Activated CD4-positive, alpha-beta T cell treated with anti-CD3 and anti-CD28 coated beads, Interleukin-2, amount 10 ng/mL, durations not matched to agents 24 days and 14 days (primary cell): Measurements from ENCODE around the gene ZFR2. TPM values are rescaled to one million over a fixed set of nuclear protein-coding genes. Genes with fewer than 3 reads are reported as not detected.
"Not testable (repeated sequence)": the region's sequence is repeated elsewhere in the genome, so short reads cannot be mapped to it uniquely, and the experiment has no call there.

ENCODE experiments used
- DNase-seq: peaks from one replicate; pipeline ENCODE4 v3.0.0; 2022
- H3K27ac Mint-ChIP-seq: one replicate; pipeline ENCODE4 v1.8.0; 2022; ENCODE audit warnings: mild to moderate bottlenecking, mixed read lengths
- H3K27me3 Mint-ChIP-seq: one replicate; pipeline ENCODE4 v1.8.0; 2022; ENCODE audit warnings: mixed read lengths
- H3K36me3 Mint-ChIP-seq: one replicate; pipeline ENCODE4 v1.8.0; 2022; ENCODE audit warnings: low read depth, mild to moderate bottlenecking, mixed read lengths
- H3K4me1 Mint-ChIP-seq: one replicate; pipeline ENCODE4 v1.8.0; 2021; ENCODE audit warnings: mixed read lengths
- H3K4me3 Mint-ChIP-seq: one replicate; pipeline ENCODE4 v1.8.0; 2022; ENCODE audit warnings: mild to moderate bottlenecking, moderate library complexity, mixed read lengths
- H3K9me3 Mint-ChIP-seq: one replicate; pipeline ENCODE4 v1.8.0; 2021; ENCODE audit warnings: mixed read lengths
- intact Hi-C: fragments of 100-400 bp; cut with micrococcal nuclease; formaldehyde crosslinking; loops from one replicate; pipeline ENCODE4 v1.15.1; 2023
- total RNA-seq: library from RNA; stranded (reverse); gene quantifications from 2 replicates; pipeline ENCODE4 v1.2.3, GENCODE V29; 2022

Gene ZFR2
- not detected in 2 replicates for total RNA-seq

DNA sequence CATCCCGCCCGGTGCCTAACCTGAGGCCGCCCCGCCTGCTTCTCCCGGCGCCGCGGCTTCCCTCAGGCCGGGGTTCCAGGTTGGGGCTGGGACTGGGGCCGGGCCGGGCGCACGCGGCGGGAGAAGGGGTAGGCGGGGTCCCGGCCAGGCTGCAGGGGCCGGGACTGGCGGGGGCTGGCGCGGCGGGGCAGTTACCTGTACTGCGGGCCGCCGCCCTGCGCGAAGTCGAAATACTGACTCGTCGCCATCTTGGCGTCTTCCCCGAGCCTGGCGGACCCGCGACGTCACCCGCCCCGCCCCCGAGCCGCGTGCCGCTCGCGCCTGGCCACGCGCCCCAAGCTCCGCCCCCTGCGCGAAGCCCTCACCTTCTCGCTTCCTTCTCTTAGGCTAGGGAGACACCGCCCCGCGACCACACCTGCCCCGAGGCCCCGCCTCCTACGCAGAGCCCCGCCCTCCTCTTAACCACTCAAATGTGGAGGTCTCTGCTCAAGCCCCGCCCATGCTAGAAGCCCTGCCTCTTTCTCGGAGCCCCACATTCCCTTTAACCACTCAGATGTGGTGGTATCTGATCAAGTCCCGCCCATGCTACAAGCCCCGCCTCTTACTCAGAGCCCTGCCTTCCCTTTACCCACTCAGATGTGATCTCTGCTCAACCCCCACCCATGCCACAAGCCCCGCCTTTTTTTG lies at the start of gene ZFR2:
Gene ZFR2, minus strand, starts transcription at position 269 of the 687 bp plus-strand sequence. Its CDS starts 21 bp downstream, at position 248.
- Mint-ChIP-seq H3K9me3 (peaks cover 6% of the 10 kb centered on the region), H3K27me3 (peaks cover 31% of the 10 kb centered on the region), H3K4me3 (peak within 1 kb of the TSS; percentile 17), H3K36me3 (no peaks in the 10 kb centered on the region), H3K4me1 (peaks cover 4% of the 10 kb centered on the region), H3K27ac (no peak within 1 kb of the TSS)
- intact Hi-C loops, result no loop called here
- peak; percentile 66 for DNase-seq

DNA sequence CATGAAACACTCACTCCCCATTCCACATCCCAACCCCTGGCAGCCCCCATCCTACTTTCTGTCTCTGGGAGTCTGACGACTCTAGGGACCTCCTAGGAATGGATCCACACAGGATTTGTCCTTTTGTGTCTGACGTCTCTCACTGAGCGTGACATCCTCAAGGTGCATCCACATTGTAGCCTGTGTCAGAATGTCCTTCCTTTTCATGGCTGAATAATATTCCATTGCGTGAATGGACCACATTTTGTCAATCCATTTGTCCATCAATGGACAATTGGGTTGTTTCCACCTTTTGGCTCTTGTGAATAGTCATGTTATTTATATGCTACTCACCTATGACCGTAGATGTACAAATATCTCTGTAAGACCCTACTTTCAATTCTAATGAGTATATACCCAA lies 47.2 kb upstream of the ZFR2 start:
- Mint-ChIP-seq H3K36me3 (no peaks in the 10 kb centered on the region), H3K9me3 (peaks cover 6% of the 10 kb centered on the region), H3K27me3 (no peaks in the 10 kb centered on the region), H3K4me3 (no peak overlapping the region), H3K4me1 (no peaks in the 10 kb centered on the region), H3K27ac (no peak overlapping the region)
- intact Hi-C loops, result no loop called here
- no peak for DNase-seq

DNA sequence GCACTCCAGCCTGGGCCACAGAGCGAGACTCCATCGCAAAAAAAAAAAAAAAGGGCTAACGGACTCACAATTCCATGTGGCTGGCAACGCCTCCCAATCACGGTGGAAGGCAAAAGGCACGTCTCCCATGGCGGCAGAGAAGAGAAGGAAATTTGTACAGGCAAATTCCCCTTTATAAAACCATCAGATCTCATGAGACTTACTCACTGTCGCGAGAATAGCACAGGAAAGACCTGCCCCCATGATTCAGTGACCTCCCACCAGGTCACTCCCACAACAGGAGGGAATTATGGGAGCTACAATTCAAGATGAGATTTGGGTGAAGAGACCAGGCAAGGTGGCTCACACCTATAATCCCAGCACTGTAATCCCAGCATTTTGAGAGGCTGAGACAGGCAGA lies 45.4 kb upstream of the ZFR2 start:
- Mint-ChIP-seq H3K27ac (no peak overlapping the region), H3K4me3 (no peak overlapping the region), H3K4me1 (no peaks in the 10 kb centered on the region), H3K36me3 (no peaks in the 10 kb centered on the region), H3K9me3 (peaks cover 3% of the 10 kb centered on the region), H3K27me3 (no peaks in the 10 kb centered on the region)
- intact Hi-C loops, result no loop called here
- DNase-seq, result no peak

DNA sequence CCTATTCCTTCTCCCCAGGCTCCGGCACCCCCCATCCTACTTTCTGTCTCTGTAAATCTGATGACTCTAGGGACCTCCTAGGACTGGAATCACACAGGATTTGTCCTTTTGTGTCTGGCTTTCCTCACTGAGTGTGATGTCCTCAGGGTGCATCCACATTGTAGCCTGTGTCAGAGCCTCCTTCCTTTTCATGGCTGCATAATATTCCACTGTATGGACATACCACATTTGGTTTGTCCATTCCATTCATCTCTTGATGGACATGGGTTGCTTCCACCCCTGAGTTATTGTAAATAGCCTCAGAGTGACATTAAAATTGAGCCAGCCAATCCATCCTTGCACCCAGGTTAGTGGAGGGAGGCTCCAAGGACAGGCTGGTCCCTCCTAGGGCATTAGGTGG lies 41.3 kb upstream of the ZFR2 start:
- Mint-ChIP-seq H3K4me3 (no peak overlapping the region), H3K27ac (no peak overlapping the region), H3K36me3 (no peaks in the 10 kb centered on the region), H3K9me3 (no peaks in the 10 kb centered on the region), H3K4me1 (no peaks in the 10 kb centered on the region), H3K27me3 (no peaks in the 10 kb centered on the region)
- intact Hi-C loops, result no loop called here
- no peak for DNase-seq

DNA sequence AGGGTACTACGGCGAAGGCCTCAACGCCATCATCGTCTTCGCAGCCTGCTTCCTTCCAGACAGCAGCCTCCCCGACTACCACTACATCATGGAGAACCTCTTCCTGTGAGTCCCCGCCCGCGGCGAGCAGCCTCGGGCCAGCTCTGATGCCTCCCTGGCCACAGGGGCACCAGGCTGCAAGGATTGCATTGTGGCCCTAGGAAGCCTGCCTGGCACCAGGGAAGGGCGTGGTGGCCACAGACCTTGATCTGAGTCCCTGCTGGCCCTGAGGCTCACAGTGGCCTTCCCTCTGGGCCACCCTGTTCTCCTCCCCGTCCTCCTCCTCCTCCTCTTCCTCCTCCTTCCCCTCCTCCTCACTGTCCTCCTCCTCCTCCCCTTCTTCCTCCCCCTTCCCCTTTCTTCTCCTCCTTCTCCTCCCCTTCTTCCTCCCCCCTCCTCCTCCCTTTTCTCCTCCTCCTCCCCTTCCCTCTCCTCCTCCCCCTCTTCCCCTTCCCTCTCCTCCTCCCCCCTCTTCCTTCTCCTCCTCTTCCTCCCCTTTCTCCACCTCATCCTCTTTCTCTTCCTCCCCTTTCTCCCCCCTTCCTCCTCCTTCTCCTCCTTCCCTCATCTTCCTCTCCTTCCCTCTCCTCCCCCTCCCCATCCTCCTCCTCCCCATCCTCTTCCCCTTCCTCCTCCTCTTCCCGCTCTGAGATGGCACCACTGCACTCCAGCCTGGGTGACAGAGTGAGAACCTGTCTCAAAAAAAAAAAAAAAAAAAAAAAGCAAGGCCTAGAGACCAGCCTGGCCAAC lies 39.6 kb upstream of the ZFR2 start:
- Mint-ChIP-seq H3K9me3 (no peaks in the 10 kb centered on the region), H3K4me3 (no peak overlapping the region), H3K4me1 (no peaks in the 10 kb centered on the region), H3K27ac (no peak overlapping the region), H3K36me3 (no peaks in the 10 kb centered on the region), H3K27me3 (no peaks in the 10 kb centered on the region)
- DNase-seq, result no peak
- intact Hi-C loops, result no loop called here

DNA sequence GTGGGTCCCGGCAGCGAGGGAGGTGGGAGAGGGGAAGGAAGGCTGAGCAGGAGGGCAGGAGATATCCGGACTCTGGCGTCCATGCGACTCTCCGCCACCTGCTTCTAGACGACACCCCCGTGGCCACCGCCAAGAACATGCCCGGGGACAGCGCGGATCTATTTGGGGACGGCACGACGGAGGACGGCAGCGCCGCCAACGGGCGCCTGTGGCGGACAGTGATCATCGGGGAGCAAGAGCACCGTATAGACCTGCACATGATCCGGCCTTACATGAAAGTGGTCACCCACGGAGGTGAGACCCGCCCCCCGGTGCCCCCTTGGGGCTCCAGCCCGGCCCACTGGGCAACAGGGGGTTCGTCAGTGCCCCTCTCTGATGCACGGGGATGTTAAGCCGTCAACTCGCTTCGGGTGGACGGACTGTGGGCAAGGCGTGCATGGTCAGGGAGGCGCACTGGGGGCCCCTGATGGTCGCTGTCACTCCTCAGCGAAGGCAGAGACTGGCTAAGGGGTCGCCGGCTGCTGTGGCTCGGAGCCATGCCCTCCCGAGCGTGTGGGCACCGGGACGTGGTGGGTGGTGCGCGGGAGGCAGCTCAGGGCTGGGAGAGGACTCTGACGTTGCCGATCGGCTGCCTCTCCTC lies 38.9 kb upstream of the ZFR2 start:
- Mint-ChIP-seq H3K9me3 (no peaks in the 10 kb centered on the region), H3K27me3 (no peaks in the 10 kb centered on the region), H3K36me3 (no peaks in the 10 kb centered on the region), H3K4me3 (no peak overlapping the region), H3K4me1 (no peaks in the 10 kb centered on the region), H3K27ac (no peak overlapping the region)
- DNase-seq, result no peak
- intact Hi-C loops, result no loop called here

DNA sequence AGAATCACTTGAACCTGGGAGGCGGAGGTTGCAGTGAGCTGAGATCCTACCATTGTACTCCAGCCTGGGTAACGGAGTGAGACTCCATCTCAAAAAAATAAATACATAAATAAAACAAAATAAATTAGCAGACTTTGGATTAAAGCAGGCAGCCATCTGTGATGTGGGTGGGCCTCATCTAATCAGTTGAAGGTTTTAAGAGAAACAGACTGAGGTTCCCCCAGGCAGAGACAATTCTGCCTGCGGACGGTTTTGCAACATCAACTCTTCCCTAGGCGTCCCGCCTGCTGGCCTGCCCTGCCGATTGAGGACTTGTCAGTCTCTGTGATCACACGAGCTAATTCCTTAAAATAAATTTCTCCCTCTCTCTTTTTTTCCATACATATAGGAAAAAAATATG lies 35.4 kb upstream of the ZFR2 start:
- H3K4me3 Mint-ChIP-seq, result no peak overlapping the region
- intact Hi-C loops, result no loop called here

DNA sequence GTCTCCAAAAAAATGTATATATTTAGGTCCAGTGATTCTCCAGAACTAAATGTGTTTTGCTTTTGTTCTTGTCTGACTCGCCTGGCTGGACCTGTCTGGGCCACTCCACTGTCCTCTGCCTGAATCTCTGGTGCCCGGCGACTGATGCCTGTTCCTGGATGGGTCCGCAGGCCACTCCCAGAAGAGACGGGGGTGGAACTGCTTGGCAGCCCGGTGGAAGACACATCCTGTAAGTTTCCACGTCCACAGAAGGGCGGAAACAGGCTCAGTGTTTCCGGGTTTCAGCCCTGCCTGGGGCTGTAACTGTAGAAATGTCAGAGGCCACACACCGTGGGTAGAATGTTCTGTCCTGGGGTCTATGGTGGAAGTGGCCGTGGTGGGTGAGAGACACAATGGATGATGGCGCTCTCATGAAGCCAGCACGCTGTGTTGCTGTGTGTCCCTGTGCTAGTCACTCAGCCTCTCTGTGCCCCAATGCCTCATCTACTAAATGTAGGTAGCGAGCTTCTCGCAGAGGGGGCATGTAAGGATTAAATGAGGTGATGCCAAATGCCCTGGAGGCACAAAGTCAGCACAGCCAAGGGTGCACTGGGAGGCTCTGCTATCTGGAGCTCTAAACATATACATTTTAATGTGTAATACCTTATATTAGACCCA lies 33.6 kb upstream of the ZFR2 start:
- Mint-ChIP-seq H3K9me3 (peaks cover 4% of the 10 kb centered on the region), H3K27me3 (no peaks in the 10 kb centered on the region), H3K27ac (no peak overlapping the region), H3K4me1 (peaks cover 4% of the 10 kb centered on the region), H3K36me3 (no peaks in the 10 kb centered on the region), H3K4me3 (no peak overlapping the region)
- intact Hi-C loops, result no loop called here
- DNase-seq, result no peak

More for the DNA sequence above, 35.4 kb upstream of the ZFR2 start:
- Mint-ChIP-seq H3K27ac (no peak overlapping the region), H3K27me3 (no peaks in the 10 kb centered on the region), H3K9me3 (no peaks in the 10 kb centered on the region), H3K4me1 (no peaks in the 10 kb centered on the region), H3K36me3 (no peaks in the 10 kb centered on the region)
- no peak for DNase-seq

DNA sequence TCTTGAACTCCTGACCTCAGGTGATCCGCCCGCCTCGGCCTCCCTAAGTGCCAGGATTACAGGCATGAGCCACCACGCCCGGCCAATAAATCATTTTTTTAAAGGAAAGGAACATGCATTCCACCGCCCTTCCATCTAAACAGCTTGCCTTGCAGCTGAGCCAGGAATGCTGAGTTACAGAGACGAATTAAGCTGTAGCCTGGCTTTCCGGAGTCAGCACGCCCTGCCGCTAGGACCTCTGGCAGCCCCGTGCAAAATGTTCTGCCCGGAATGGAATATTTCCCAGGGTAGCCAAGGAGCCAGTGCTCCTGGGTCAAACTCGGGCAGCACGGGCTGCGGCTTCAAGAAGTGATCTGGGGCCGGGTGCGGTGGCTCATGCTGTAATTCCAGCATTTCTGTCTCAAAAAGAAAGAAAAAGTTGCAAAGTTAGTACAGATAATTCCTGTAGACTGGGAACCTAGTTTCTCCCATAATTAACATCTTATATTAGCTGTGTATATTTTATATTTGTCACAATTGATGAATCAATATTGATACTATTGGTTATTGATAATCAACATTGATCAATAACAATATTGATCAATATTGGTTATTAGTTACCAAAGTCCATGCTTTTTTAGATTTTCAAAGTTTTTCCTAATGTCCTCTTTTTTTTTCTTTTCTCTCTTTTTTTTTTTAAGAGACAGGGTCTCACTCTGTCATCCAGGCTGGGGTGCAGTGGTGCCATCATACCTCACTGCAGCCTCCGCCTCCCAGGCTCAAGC lies 30.9 kb upstream of the ZFR2 start:
- no peak for DNase-seq
- Mint-ChIP-seq H3K27ac (no peak overlapping the region), H3K4me3 (no peak overlapping the region)

DNA sequence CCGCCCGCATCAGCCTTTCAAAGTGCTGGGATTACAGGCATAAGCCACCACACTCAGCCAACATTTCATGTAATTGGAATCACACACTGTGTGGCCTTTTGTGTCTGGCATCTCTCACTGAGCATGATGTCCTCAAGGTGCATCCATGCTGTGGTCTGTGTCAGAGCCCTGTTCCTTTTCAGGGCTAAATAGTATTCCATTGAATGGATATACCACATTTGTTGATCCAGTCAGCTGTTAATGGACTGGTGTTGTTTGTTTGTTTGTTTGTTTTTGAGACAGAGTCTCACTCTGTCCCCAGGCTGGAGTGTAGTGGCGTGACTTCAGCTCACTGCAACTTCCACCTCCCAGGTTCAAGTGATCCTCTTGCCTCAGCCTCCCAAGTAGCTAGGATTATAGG lies 29.6 kb upstream of the ZFR2 start:
- DNase-seq, result no peak
- H3K27ac Mint-ChIP-seq, result no peak overlapping the region
- intact Hi-C loops, result no loop called here

More for the DNA sequence above, 30.9 kb upstream of the ZFR2 start:
- Mint-ChIP-seq H3K4me1 (peaks cover 4% of the 10 kb centered on the region), H3K27me3 (no peaks in the 10 kb centered on the region), H3K36me3 (no peaks in the 10 kb centered on the region), H3K9me3 (peaks cover 4% of the 10 kb centered on the region)
- intact Hi-C loops, result no loop called here

DNA sequence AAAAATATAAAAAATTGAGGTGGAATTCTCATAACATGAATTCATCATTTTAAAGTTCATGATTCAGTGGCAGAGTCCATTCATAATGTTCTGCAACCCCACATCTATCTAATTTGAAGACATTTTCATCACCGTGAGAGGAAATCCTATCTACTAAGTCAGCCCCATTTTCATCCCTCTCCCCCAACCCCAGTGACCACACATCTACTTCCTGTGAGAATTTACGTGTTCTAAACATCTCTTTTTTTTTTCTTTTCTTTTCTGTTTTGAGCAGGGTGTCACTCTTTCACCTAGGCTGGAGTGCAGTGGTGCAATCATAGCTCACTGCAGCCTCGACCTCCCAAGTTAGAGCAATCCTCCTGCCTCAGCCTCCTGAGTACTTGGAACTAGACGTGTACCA lies 29.1 kb upstream of the ZFR2 start:
- no peaks in the 10 kb centered on the region for H3K27me3 Mint-ChIP-seq
- H3K9me3 Mint-ChIP-seq, result peaks cover 4% of the 10 kb centered on the region
- no peaks in the 10 kb centered on the region for H3K36me3 Mint-ChIP-seq
- H3K27ac Mint-ChIP-seq, result no peak overlapping the region
- H3K4me3 Mint-ChIP-seq, result no peak overlapping the region
- peak; percentile 60 for DNase-seq
- intact Hi-C loops, result no loop called here
- peaks cover 4% of the 10 kb centered on the region for H3K4me1 Mint-ChIP-seq

More for the DNA sequence above, 29.6 kb upstream of the ZFR2 start:
- Mint-ChIP-seq H3K9me3 (peaks cover 4% of the 10 kb centered on the region), H3K36me3 (no peaks in the 10 kb centered on the region), H3K27me3 (no peaks in the 10 kb centered on the region), H3K4me1 (peaks cover 4% of the 10 kb centered on the region), H3K4me3 (no peak overlapping the region)

DNA sequence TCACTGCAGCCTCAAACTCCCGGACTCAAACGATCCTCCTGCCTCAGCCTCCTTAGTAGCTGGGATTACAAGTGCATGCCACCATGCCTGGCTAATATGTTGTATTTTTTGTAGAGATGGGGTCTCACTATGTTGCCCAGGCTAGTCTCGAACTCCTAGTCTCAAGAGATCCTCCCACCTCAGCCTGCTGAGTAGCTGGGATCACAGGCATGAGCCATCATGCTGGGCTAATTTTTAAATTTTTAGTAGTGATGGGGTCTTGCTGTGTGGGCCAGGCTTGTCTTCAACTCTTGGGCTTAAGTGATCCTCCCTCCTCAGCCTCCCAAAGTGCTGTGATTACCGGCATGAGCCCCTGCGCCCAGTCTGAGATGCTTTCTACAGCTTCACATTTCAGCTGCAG lies 26.9 kb upstream of the ZFR2 start:
- Mint-ChIP-seq H3K27ac (no peak overlapping the region), H3K9me3 (peaks cover 4% of the 10 kb centered on the region), H3K27me3 (no peaks in the 10 kb centered on the region), H3K4me1 (peaks cover 4% of the 10 kb centered on the region), H3K36me3 (no peaks in the 10 kb centered on the region), H3K4me3 (no peak overlapping the region)
- intact Hi-C loops, result no loop called here
- DNase-seq, result no peak

DNA sequence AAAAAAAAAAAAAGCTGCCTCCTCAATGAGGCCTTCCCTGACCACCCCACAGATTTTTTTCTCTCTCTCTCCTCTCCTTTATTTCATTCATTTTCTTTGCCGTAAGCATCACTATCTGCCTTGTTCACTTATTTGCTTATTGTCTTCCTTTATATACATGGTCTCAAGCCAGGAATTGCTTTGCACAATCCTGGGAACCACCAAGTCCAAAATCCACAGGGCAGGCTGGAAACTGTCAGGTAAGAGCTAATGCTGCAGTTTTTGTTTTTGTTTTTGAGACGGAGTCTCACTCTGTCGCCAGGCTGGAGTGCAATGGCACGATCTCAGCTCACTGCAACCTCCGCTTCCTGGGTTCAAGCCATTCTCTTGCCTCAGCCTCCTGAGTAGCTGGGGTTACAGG lies 26.1 kb upstream of the ZFR2 start:
- H3K4me1 Mint-ChIP-seq, H3K27me3 Mint-ChIP-seq, H3K27ac Mint-ChIP-seq, H3K36me3 Mint-ChIP-seq, H3K4me3 Mint-ChIP-seq, H3K9me3 Mint-ChIP-seq, intact Hi-C loops, DNase-seq: not testable (repeated sequence)
